GM18498 (cell line): ENCODE results near the gene USP46.

Experiments
- ATAC-seq: cut with Tn5 transposase; IDR thresholded peaks from one replicate; pipeline ENCODE4 v1.9.1; 2021; ENCODE audit warnings: mild to moderate bottlenecking, moderate library complexity; ENCODE audit not compliant: unreplicated experiment

Gene USP46

GRCh38 chr4:52576961-52577623, 82.0 kb downstream of the USP46 start:
- no peak for ATAC-seq

GRCh38 chr4:52576326-52576725, 82.8 kb downstream of the USP46 start:
- no peak for ATAC-seq

- ATAC-seq = no peak
These were observed 83.7 kb downstream of the USP46 start for GRCh38 chr4:52575406-52575805.

GRCh38 chr4:52574036-52574435, 85.1 kb downstream of the USP46 start:
- no peak for ATAC-seq

- ATAC-seq = no peak
These were observed 85.5 kb downstream of the USP46 start for GRCh38 chr4:52573551-52573950.

- no peak for ATAC-seq
These were observed 86.1 kb downstream of the USP46 start for GRCh38 chr4:52572936-52573485.

GRCh38 chr4:52568351-52568750, 90.8 kb downstream of the USP46 start:
- no peak for ATAC-seq

GRCh38 chr4:52566136-52567031, 92.7 kb downstream of the USP46 start:
- ATAC-seq = no peak

GRCh38 chr4:52560844-52561280, 98.2 kb downstream of the USP46 start:
- no peak for ATAC-seq

- no peak for ATAC-seq
These were observed 103.8 kb downstream of the USP46 start for GRCh38 chr4:52555356-52555716.

- no peak for ATAC-seq
These were observed 104.3 kb downstream of the USP46 start for GRCh38 chr4:52554612-52555355.

GRCh38 chr4:52552778-52553177, 106.3 kb downstream of the USP46 start:
- no peak for ATAC-seq

- no peak for ATAC-seq
These were observed 107.6 kb downstream of the USP46 start for GRCh38 chr4:52551487-52551886.

- no peak for ATAC-seq
These were observed 108.9 kb downstream of the USP46 start for GRCh38 chr4:52550186-52550585.

GRCh38 chr4:52548818-52549570, 110.1 kb downstream of the USP46 start:
- ATAC-seq = no peak

GRCh38 chr4:52546449-52546848, 112.7 kb downstream of the USP46 start:
- ATAC-seq = no peak

- peak; percentile 85 for ATAC-seq
These were observed 113.7 kb downstream of the USP46 start for GRCh38 chr4:52545099-52546069.
